ENCODE data around the gene SRGN. TPM values are rescaled to one million over a fixed set of nuclear protein-coding genes. Genes with fewer than 3 reads are reported as not detected.
"Not testable (repeated sequence)": the region's sequence is repeated elsewhere in the genome, so short reads cannot be mapped to it uniquely, and the experiment has no call there.

SRGN gene
- total RNA-seq, 2 donors from 2014 or later, result 19.5 to 38.0 TPM

DNA sequence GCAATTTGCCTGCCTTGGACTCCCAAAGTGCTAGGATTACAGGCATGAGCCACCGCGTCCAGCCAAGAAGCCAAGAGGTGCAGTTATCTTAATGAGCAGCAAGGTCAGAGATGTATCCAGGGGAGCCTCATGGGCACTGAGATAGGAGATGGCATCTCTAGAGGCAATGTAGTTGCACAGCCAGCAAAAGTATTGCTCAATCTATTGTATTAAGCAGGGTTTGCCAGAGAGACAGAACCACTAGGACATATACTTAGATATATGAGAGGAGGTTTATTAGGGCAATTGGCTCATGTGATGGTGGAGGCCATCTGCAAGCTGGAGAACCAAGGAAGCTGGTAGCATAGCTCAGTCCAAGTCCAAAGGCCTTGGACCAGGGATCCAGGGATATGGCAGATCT is 19.8 kb downstream of the SRGN start:
- intact Hi-C loops (cut with DNase I, micrococcal nuclease), result no loop called here
- ATAC-seq, result no peak
- no peak for DNase-seq

DNA sequence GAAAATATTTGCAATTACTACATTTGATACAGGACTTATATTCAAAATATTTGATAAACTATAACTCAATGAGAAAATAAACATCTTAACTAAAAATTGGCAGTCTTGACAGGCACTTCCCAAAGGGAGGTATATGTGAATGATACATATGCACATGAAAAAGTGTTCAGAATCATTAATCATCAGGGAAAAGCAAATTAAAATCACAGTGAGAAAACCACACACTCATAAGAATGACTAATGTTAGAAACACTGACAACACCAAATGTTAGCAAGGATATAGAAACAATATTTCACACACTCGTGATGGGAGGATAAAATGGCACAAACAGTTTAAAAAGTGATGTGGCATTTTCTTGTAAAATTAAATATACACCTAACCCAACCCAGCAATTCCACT is 32.0 kb downstream of the SRGN start:
- intact Hi-C loops (cut with DNase I, micrococcal nuclease), result no loop called here
- no peak for DNase-seq
- ATAC-seq, result no peak

DNA sequence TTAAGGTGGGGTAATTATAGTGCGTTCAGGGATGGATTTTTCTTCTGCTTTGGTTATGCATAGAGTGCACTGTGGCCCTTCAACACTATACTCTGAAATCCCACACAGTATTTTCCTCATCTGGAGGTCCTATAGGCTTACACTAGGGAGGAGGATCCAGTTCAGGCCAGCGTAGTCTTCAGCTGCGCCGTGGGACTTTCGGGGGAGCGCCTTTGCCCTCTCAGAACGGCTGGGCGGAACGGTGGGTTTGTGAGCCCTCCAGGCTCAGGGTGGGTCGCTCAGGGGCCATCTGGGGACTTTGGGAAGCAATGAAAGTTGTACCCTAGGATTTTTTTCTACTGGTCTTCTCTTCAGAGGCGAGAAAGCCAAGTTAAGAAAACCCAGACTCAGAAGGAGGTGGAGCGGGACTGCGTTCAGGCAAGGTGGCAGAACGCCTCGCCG is 35.4 kb downstream of the SRGN start:
- DNase-seq (peak; percentile 55 to 71), ATAC-seq (peak; percentile 54)
- intact Hi-C loops (cut with DNase I, micrococcal nuclease), result no loop called here

DNA sequence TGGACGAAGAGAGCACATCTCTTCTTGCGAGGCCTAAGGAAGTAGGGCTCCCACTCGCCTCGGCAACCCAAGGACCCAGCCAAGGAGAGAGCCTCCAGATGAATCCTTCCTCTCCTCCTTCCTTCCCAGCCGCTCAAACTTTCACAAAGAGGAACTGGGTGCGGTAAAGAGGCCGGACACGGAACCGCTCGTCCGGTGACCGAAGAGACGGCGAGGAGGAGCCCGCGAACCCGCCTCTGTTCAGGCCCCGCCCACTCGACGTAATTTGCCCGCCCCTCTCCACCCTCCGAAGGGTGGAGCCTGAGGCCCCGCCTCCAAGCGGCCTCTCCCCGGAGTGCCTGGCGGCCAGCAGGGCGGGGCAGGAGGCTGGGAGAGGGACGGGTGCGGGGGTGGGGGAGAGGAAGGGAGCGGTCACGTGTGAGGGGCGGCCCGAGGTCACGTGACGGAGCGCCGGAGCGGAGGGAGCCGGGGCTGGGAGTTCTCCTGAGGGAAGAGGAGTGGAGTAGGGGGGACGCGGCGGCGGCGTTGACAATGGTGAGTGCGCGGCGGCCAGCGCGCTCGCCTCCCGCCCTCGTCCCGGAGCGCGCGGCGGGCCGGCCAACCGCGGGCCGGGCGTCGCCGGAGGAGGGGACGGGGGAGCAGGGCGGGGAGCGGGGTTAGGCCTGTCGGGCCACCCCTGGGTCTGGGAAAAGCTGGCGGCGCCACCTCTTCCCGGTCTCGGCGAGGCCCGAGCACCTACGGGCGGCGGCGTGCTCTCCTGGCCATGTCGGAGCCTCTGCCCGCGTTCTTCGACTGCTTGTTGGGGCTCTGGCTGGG is 36.1 kb downstream of the SRGN start, which contains the start of gene VPS26A:
VPS26A (plus strand) TSS at position 432 of the 816 bp plus-strand sequence; CDS start at position 532, 100 bp downstream.
- peak; percentile 99 to 100 for DNase-seq
- intact Hi-C loops (cut with DNase I, micrococcal nuclease), result no loop called here
- peak; percentile 92 for ATAC-seq

DNA sequence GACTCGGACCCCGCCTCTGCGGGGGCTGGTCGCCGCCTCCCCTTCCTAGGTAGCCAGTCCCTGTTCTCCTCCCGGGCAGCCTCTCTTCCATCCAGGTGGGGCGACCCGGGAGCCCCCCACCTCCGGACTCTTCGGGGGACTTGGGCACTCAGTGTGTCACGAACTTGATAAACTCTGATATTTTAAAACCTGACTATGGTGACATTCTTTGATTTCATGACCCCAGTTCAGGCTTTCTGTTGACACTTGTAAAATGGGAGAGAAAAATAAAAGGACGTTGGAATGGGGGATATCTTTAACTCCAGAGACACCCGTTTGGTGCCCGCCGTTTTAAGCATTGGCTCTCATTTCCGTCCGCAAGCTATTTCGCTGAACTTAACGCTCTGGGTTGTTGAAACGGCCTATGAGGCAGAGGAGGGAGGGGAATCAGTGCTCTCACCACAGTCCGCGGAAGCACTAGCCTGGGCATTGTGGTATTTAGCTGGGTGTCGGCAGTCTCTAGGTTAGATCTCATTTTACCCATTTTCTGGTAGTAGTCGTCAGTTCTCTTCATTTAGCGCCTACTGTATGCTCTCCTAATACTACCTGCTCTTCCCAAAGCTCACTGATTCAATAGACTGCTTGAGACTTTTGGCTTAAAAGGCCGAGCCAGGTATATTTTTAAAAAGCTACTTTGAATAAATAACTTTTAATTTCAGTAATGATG is 36.8 kb downstream of the SRGN start:
- ATAC-seq (peak; percentile 40), DNase-seq (peak; percentile 70 to 74)
- intact Hi-C loops (cut with DNase I, micrococcal nuclease), result no loop called here

DNA sequence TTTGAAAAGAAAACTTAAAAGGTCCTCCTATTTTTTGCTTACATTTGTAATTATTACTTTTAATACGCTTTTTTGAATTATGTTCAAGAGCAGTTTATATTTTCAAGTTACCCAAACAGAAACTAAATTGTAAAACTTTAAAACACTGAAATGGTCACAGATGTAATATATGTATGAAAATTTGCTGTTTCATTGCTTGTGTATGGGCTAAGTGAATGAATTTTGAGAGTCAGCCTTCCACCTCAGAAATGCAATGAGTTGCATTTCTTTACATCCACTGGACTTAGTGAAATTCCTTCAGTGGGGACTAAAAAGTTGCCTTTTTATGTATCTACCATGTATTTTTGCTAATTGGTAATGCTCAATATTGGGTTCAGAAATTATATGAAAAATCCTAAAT is 37.7 kb downstream of the SRGN start:
- intact Hi-C loops (cut with DNase I, micrococcal nuclease), result no loop called here
- DNase-seq (no peak), ATAC-seq (no peak)

DNA sequence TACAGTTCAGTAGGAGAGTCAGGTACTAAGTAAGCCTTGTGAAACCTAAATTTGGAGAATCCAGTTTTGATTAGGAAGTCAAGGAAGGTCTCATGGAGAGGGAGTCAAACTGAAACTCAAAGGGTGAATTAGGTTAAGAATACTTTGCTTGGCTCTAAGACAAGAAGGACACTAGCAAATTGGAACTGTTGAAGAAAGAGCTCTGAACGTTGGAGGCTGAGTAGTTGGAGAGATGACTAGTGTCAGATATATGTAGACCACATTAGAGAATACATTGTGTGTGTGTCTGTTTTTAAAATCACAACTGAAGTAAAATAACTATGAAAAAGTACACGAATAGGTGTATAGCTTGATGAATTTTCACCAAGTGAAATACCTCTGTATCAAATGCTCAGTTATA is 42.3 kb downstream of the SRGN start:
- DNase-seq (no peak), ATAC-seq (no peak)
- intact Hi-C loops (cut with DNase I, micrococcal nuclease), result no loop called here

DNA sequence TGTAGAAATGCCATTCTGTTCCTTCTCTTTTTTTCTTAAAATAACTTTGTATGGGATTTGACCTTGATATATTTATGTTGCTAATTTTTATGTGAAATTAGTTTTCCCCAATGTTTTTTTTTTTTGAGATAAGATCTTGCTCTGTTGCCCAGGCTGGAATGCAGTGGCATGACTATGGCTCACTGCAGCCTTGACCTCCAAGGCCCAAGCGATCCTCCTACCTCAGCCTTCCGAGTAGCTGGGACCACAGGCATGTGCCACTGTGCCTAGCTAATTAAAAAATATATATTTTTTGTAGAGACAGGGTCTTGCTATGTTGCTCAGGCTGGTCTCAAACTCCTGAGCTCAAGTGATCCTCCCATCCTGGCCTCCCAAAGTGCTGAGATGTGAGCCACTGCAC is 52.1 kb downstream of the SRGN start:
- DNase-seq (no peak), ATAC-seq (no peak)
- intact Hi-C loops (cut with DNase I, micrococcal nuclease), result no loop called here

DNA sequence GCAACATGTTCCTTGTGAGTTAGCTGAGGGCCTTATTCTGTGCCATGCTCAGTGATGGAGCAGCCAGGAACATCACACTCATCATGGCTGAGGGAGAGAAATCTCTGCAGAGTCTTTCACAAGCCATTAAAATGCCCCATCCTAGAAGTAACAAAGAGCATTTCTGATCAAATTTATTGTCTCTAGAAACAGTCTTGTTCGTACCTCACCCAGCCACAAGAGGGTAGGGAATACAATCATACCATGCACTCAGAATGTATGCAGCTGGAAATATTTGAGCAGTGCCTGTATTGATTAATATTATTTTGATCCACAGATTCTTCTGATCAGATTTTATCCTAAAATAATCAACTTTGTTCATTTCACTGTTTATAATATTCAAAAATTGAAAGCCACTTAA is 53.4 kb downstream of the SRGN start:
- ATAC-seq, result no peak
- intact Hi-C loops (cut with DNase I, micrococcal nuclease), result no loop called here
- DNase-seq, result no peak

DNA sequence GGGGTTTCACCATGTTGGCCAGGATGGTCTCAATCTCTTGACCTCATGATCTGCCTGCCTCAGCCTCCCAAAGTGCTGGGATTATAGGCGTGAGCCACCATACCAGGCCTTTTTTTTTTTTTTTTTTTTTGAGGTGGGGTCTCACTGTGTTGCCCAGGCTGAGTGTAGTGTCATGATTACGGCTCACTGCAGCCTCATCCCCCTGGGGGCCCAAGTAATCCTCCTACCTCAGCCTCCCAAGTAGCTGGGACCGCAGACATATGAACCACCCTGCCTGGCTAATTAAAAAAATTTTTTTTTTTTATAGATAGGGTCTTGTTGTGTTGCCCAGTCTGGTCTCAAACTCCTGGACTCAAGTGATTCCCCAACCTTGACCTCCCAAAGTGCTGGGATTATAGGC is 54.2 kb downstream of the SRGN start:
- intact Hi-C loops (cut with DNase I, micrococcal nuclease); ATAC-seq; DNase-seq: not testable (repeated sequence)

DNA sequence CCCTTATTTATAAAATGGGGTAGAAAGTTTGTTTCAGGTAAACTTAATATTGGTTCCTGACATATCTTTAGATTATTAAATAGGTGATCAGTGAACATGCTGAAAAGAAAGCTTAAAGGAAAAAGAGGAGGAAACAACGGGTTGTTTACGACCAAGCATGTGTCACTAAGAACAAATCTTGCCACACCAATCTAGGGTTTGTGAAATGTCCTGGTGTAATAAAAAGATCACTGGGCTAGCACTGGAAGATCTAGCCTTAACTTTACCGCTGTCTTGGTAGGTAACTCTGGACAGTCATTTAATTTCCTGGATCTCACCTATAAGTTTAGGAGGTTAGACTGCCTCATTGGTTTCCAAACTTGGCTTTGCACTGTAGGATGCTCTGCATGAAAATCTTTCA is 55.1 kb downstream of the SRGN start:
- peak; percentile 98 for ATAC-seq
- no peak for DNase-seq
- intact Hi-C loops (cut with DNase I, micrococcal nuclease), result no loop called here

DNA sequence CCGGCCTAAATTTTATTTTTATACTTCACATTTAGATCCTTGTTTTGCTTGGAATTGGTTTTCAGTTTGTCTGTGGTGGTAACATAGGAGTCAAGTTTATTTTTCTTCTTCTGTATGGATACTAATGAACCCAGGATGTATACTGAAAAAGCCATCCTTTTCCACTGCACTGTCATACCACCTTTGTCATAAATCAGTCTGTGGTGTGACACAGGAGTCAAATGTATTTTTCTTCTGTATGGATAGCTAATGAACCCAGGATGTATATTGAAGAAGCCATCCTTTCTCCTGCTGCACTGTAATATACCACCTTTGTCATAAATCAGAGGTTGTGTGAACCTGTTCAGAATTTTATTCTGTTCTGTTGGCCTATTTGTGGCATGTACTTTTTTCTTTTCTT is 57.4 kb downstream of the SRGN start:
- ATAC-seq, result no peak
- intact Hi-C loops (cut with DNase I, micrococcal nuclease), result no loop called here

DNA sequence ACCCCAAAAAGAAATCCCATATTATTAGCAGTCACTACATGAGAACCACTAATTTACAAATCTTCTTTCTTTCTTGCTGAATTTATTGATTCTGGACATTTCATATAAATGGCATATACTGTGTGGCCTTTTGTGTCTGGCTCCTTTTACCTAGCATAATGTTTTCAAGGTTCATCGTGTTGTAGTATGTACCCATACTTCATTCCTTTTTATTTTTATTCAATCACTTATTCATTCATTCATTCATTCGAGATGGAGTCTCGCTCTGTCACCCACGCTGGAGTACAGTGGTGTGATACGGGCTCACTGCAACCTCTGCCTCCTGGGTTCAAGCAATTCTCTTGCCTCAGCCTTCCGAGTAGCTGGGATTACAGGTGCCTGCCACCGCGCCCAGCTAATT is 58.0 kb downstream of the SRGN start:
- intact Hi-C loops (cut with DNase I, micrococcal nuclease), result no loop called here
- ATAC-seq (no peak), DNase-seq (no peak)

More for the DNA sequence above, 57.4 kb downstream of the SRGN start:
- no peak for DNase-seq

DNA sequence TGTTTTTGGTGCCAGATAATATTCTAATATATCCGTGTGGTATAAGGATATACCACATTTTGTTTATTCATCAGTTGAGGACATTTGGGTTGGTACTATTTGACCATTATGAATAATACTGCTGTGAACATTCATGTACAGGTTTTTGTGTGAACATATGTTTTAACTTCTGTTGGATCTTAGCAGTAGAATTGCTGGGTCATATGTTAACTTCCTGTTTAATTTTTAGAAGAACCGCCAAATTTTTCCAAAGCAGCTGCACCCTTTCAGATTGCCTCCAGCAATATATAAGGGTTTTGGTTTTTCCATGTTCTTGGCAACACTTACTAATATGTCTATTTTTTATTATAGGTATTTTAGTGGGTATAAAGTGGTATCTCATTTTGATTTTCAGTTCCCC is 58.9 kb downstream of the SRGN start:
- intact Hi-C loops (cut with DNase I, micrococcal nuclease), result no loop called here
- DNase-seq (no peak), ATAC-seq (no peak)

DNA sequence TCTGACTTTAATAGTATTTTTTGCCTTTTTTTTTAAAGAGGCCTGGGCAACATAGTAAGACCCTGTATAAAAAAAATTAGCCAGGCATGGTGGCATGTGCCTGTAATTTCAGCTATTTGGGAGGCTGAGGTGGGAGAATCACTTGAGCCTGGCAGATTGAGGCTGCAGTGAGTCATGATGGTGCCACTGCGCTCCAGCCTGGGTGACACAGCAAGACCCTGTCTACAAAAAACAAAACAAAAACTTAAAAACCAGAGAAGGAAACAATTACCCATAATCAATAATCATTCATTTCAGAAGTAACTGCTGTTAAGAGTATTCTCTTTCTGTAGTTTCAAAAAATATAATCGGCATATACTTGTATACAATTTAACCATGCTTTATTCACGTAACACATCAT is 64.1 kb downstream of the SRGN start:
- ATAC-seq, result no peak
- intact Hi-C loops (cut with DNase I, micrococcal nuclease), result no loop called here
- DNase-seq, result no peak

DNA sequence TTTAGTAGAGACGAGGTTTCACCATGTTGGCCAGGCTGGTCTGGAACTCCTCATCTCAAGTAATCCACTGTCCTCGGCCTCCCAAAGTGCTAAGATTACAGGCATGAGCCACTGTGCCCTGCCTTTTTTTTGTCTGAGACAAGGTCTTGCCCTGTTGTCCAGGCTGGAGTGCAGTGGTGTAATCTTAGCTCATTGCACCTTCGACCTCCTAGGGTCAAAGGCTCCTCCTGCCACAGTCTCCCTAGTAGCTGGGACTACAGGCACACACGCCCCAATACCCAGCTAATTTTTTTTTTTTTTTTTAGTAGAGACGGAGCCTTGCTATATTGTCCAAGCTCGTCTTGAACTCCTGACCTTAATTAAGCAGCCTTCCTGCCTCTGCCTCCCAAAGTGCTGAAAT is 65.3 kb downstream of the SRGN start:
- intact Hi-C loops (cut with DNase I, micrococcal nuclease), result no loop called here
- ATAC-seq (no peak), DNase-seq (no peak)

All from left colon (tissue), 2 donors.